Common myeloid progenitor, CD34-positive (primary cell): ENCODE measurements around the gene ITPRIP.

Experiments
- CTCF ChIA-PET: fragments of 350-600 bp; sonication (Branson Sonifier 250); formaldehyde crosslinking; loops from one replicate; lab custom pipeline; 2021; ENCODE audit warnings: antibody characterized with exemption; lab: Charles Lee
- POLR2A ChIA-PET: fragments of 350-600 bp; sonication (Branson Sonifier 250); formaldehyde crosslinking; loops from one replicate; lab custom pipeline; 2021; ENCODE audit warnings: antibody characterized with exemption; lab: Charles Lee
- DNase-seq, 3 donors: peaks; one replicate each; pipeline versions ENCODE4 v3.0.0 to v3.0.0-alpha.2; 2013
- H3K27ac ChIP-seq, 2 experiments: 1 replicate in 1 of 2; 2 replicates in 1 of 2; pipeline ENCODE4 v1.7.0; 2013; ENCODE audit warnings: inconsistent platforms in 2 of 2, low read length in 2 of 2, mild to moderate bottlenecking in 2 of 2, low read depth in 1 of 2, moderate library complexity in 1 of 2; ENCODE audit not compliant: severe bottlenecking in 2 of 2, insufficient read depth in 1 of 2, poor library complexity in 1 of 2
- H3K27me3 ChIP-seq, 5 experiments: replicated peaks in 2 of 5; 1 replicate in 3 of 5; 2 replicates in 2 of 5; pipeline versions ENCODE4 v1.6.1 to v1.7.0; 2013; ENCODE audit warnings: low read length in 4 of 5, mild to moderate bottlenecking in 2 of 5, moderate library complexity in 2 of 5, inconsistent platforms in 1 of 5; ENCODE audit not compliant: insufficient read depth in 5 of 5, control insufficient read depth in 4 of 5
- H3K36me3 ChIP-seq, 4 experiments: 1 replicate in 2 of 4; 2 replicates in 2 of 4; pipeline versions ENCODE4 v1.6.1 to v1.7.0; 2013; ENCODE audit warnings: low read length in 3 of 4, control low read depth in 1 of 4, mild to moderate bottlenecking in 1 of 4; ENCODE audit not compliant: control insufficient read depth in 4 of 4, insufficient read depth in 4 of 4
- H3K4me1 ChIP-seq, 4 experiments: 1 replicate in 3 of 4; 2 replicates in 1 of 4; pipeline versions ENCODE4 v1.6.1 to v1.7.1; 2013; ENCODE audit warnings: low read length in 3 of 4, mild to moderate bottlenecking in 3 of 4, control low read depth in 1 of 4, inconsistent platforms in 1 of 4, moderate library complexity in 1 of 4; ENCODE audit not compliant: control insufficient read depth in 4 of 4, insufficient read depth in 4 of 4; ENCODE audit errors: control extremely low read depth in 1 of 4
- H3K4me3 ChIP-seq, 7 experiments: 1 replicate in 4 of 7; 2 replicates in 3 of 7; pipeline versions ENCODE4 v1.5.1 to v1.7.0; 2013; ENCODE audit warnings: mild to moderate bottlenecking in 7 of 7, low read length in 6 of 7, moderate library complexity in 6 of 7, inconsistent platforms in 2 of 7, low read depth in 2 of 7, control low read depth in 1 of 7; ENCODE audit not compliant: insufficient read depth in 4 of 7, control insufficient read depth in 1 of 7; ENCODE audit errors: extremely low read depth in 1 of 7
- H3K9me3 ChIP-seq, 5 experiments: 1 replicate in 4 of 5; 2 replicates in 1 of 5; pipeline versions ENCODE4 v1.6.1 to v1.7.1; 2013; ENCODE audit warnings: low read length in 4 of 5, mild to moderate bottlenecking in 2 of 5, inconsistent platforms in 1 of 5, low read depth in 1 of 5, moderate library complexity in 1 of 5; ENCODE audit not compliant: control insufficient read depth in 4 of 5, insufficient read depth in 2 of 5; ENCODE audit errors: control extremely low read depth in 1 of 5
- WGBS: methylation state at CpG from one replicate; pipeline ENCODE4 v1.1.5; 2013; ENCODE audit not compliant: insufficient coverage; 5-methylcytosine and 5-hydroxymethylcytosine counted together

Gene ITPRIP

GRCh38 chr10:104286939-104287338 lies 51.3 kb downstream of the ITPRIP start:
- ChIA-PET POLR2A (no interaction called here), CTCF (interaction anchor here (0.8 to 16.6 kb wide), 4 partner anchors 10 to 62 kb away, joined by 3 to 207 read pairs (median 100); no protein-coding TSS in a partner anchor)
- H3K27me3 ChIP-seq, result no peaks in the 10 kb centered on the region
- H3K36me3 ChIP-seq, result no peaks in the 10 kb centered on the region
- H3K4me1 ChIP-seq, result peaks cover 0 to 7% (median 2%) of the 10 kb centered on the region in 4 experiments
- DNase-seq, result no peak
- 95% methylated on average over 2 of the region's 2 CpGs for WGBS
- H3K9me3 ChIP-seq, result no peaks in the 10 kb centered on the region
- no peak overlapping the region for H3K4me3 ChIP-seq
- H3K27ac ChIP-seq, result no peak overlapping the region

GRCh38 chr10:104284846-104285245 lies 53.4 kb downstream of the ITPRIP start:
- Histone ChIP-seq H3K4me1 (no peaks in the 10 kb centered on the region), H3K4me3 (no peak overlapping the region), H3K27me3 (no peaks in the 10 kb centered on the region), H3K27ac (no peak overlapping the region), H3K9me3 (no peaks in the 10 kb centered on the region), H3K36me3 (no peaks in the 10 kb centered on the region)
- ChIA-PET POLR2A (no interaction called here), CTCF (interaction anchor here (1.4 to 16.6 kb wide), 5 partner anchors 8 to 64 kb away, joined by 3 to 207 read pairs (median 11); no protein-coding TSS in a partner anchor)
- 90% methylated on average over 5 of the region's 7 CpGs for WGBS
- no peak for DNase-seq

- Histone ChIP-seq H3K36me3 (no peaks in the 10 kb centered on the region), H3K9me3 (no peaks in the 10 kb centered on the region), H3K27ac (no peak overlapping the region), H3K4me3 (no peak overlapping the region), H3K4me1 (peaks cover 0 to 6% (median 3%) of the 10 kb centered on the region in 4 experiments), H3K27me3 (no peaks in the 10 kb centered on the region)
- ChIA-PET POLR2A (no interaction called here), CTCF (interaction anchor here (1.4 to 9.6 kb wide), 4 partner anchors 10 to 68 kb away, joined by 3 to 207 read pairs (median 54); no protein-coding TSS in a partner anchor)
- WGBS, result 94% methylated on average over 2 of the region's 3 CpGs
- DNase-seq, result no peak
Measured at GRCh38 chr10:104281694-104282093, 56.6 kb downstream of the ITPRIP start.

GRCh38 chr10:104279550-104280259 lies 58.6 kb downstream of the ITPRIP start:
- no peaks in the 10 kb centered on the region for H3K27me3 ChIP-seq
- WGBS, result no CpG with 5 or more reads among the region's 3 CpGs
- peak overlapping the region in 2 of 7 experiments; percentile 10 to 12 for H3K4me3 ChIP-seq
- no peaks in the 10 kb centered on the region for H3K36me3 ChIP-seq
- H3K4me1 ChIP-seq, result peaks cover 0 to 16% (median 5%) of the 10 kb centered on the region in 4 experiments
- CTCF ChIA-PET, result interaction anchor here (1.0 to 9.6 kb wide), 4 partner anchors 13 to 70 kb away, joined by 4 to 207 read pairs (median 48); partner anchors contain the start of gene ITPRIP
- POLR2A ChIA-PET, result interaction anchor here (0.6 to 0.9 kb wide), 2 partner anchors 9 to 12 kb away, joined by 3 read pairs; no protein-coding TSS in a partner anchor
- H3K9me3 ChIP-seq, result no peaks in the 10 kb centered on the region
- DNase-seq, result no peak
- H3K27ac ChIP-seq, result no peak overlapping the region

GRCh38 chr10:104277785-104278184 lies 60.5 kb downstream of the ITPRIP start:
- ChIA-PET POLR2A (no interaction called here), CTCF (interaction anchor here (0.9 to 9.6 kb wide), 5 partner anchors 15 to 76 kb away, joined by 3 to 207 read pairs (median 4); partner anchors contain the start of genes CFAP58 and GSTO1)
- Histone ChIP-seq H3K4me1 (peaks cover 0 to 20% (median 9%) of the 10 kb centered on the region in 4 experiments), H3K27ac (no peak overlapping the region), H3K27me3 (no peaks in the 10 kb centered on the region), H3K9me3 (no peaks in the 10 kb centered on the region), H3K36me3 (no peaks in the 10 kb centered on the region), H3K4me3 (no peak overlapping the region)
- WGBS, result no CpG with 5 or more reads among the region's 2 CpGs
- no peak for DNase-seq

GRCh38 chr10:104276192-104276591 lies 62.1 kb downstream of the ITPRIP start:
- CTCF ChIA-PET, result interaction anchor here (0.9 to 9.6 kb wide), 11 partner anchors 14 to 347 kb away, joined by 3 to 207 read pairs (median 4); no protein-coding TSS in a partner anchor
- POLR2A ChIA-PET, result no interaction called here
- Histone ChIP-seq H3K36me3 (no peaks in the 10 kb centered on the region), H3K9me3 (no peaks in the 10 kb centered on the region), H3K27me3 (no peaks in the 10 kb centered on the region), H3K4me3 (no peak overlapping the region), H3K27ac (no peak overlapping the region), H3K4me1 (peaks cover 0 to 20% (median 9%) of the 10 kb centered on the region in 4 experiments)
- 83% methylated on average over 1 of the region's 1 CpG for WGBS
- DNase-seq, result no peak
